ENCODE measurements around the gene RMND1. TPM values are rescaled to one million over a fixed set of nuclear protein-coding genes. Genes with fewer than 3 reads are reported as not detected.
"Not testable (repeated sequence)": the region's sequence is repeated elsewhere in the genome, so short reads cannot be mapped to it uniquely, and the experiment has no call there.

Gene RMND1
- total RNA-seq, 1 donor from 2014 or later = 33.7 TPM

DNA sequence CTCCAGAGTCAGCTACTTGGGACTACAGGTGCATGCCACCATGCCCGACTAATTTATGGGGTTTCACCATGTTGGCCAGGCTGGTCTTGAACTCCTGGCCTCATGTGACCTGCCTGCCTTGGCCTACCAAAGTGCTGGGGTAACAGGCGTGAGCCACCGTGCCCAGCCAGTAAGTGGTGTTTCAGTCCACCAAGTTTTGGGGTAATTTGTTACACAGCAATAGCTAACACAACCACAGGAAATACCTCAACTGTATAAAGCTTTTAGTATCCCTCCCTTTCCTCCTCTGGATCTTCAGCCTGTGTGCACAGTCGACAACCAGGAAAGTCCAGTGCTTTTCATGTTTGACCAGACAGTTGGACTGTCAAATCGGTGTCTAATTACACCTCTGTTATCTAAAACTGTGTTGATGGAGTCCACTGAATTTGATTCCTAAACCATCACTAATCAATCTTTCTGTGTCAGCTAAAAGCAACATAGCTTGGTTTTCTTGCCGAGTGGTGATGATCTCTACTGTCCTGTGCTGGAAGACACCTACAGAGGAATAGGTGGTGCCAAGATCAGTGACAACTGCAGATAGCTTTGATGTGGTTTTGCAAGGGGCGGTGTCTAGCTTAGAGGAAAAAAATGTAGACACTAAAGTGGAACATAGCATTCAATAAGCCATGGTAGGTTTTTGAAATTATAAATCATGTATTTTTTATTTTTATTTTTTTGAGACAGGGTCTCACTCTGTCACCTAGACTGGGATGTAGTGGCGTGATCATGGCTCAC, 38.4 kb downstream of the RMND1 start:
- no peak for DNase-seq

DNA sequence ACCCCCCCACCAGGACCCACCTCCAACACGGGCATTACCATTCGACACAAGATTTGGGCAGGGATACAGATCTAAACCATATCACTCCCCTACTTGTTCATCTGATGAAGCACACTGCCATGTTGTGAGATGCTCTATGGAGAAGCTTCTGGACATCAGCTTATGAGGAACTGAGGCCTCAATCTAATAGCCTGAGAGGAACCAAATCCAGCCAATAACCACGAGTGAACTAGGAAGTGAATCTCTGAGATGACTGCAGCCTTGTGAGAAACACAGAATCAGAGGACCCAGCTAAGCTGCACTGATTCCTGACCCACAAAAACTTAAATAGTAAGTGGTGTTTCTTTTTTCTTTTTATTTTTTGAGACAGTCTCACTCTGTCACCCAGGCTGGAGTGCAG, 39.0 kb downstream of the RMND1 start:
- no peak for DNase-seq

- DNase-seq = no peak
Measured at GRCh38 chr6:151409679-151410078, 42.2 kb downstream of the RMND1 start.

GRCh38 chr6:151409260-151409659, 42.7 kb downstream of the RMND1 start:
- no peak for DNase-seq

DNA sequence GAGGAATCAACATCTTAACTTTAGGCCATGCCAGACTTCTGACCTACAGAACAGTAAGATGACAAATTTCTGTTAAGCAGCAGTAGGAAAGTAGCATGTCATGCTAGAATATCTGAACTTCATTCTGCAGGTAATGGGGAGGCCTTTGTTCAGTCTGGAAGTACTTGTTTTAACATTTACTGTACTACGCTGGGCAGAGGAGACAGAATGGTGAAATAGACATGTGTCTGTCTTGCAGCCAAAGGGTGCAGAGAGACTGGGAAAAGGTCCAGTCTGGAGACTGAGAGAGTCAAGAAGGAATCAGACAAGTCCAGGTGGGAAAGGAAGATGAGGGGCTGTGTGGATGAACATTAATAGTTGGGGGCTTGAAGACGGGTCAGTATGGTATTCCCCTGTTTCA, 43.1 kb downstream of the RMND1 start:
- no peak for DNase-seq

GRCh38 chr6:151403919-151404308, 48.0 kb downstream of the RMND1 start:
- no peak for DNase-seq

GRCh38 chr6:151402228-151402627, 49.7 kb downstream of the RMND1 start:
- DNase-seq = no peak

DNA sequence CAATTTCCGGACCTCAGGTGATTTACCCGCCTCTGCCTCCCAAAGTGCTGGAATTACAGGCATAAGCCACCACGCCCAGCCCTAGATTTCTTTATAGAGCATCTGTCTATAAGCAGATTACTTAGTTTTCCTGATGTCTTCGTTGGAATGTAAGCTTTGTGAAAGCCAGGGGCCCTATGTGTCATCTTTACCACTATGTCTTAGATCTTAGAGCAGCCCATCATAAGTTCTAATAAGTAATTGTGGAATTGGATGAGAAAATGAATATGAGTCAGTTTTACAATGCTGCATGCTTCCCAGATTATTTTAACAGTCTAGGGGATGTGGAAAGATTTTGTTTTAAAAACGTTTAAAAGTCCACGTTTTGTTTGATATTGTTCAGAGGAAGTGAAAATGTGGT, 51.5 kb downstream of the RMND1 start:
- no peak for DNase-seq

- DNase-seq = no peak
Measured at GRCh38 chr6:151399679-151400078, 52.2 kb downstream of the RMND1 start.

DNA sequence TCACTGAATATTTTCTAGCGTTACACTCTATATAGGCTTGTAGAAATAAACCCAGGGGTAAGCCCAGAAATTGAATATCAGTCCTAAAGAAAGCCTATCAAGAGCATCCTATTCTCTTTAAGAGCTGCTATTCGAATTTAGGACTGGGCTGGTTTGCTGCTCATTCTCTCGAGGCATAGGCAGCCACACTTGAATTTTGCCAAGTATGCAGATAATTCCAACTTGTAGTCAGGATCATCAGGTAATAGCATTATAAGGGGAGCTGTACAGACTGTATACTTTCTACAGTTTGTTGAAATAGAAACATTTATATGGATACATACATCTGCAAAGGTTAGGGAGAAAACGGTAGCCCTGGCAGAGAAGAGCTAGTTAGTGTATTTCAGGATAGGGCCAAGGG, 58.5 kb downstream of the RMND1 start:
- no peak for DNase-seq

DNA sequence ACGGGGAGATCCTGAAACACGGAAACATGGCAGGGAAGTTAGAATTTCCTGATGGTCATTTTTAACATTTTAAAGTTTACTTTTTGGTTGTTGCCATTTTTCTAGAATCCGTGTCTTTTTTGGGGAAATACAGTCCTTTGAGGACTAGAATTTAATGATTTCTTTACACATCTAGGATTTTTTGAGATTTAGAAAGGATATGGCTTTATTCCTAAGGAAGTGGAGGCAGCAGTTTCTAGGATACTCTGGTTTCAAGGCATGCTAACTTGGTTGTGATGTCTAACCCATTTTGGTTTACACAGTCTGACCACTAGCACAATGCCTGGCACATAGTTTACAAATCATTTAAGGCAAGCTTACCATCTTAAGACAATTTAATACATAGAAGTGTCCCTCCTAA, 59.5 kb downstream of the RMND1 start:
- DNase-seq = no peak

GRCh38 chr6:151391471-151392413, 60.2 kb downstream of the RMND1 start, which contains the start of gene ZBTB2:
Gene ZBTB2, minus strand, starts transcription at chr6:151391559. Its CDS starts 17,922 bp downstream, at chr6:151373637.
- peak; percentile 63 for DNase-seq

DNA sequence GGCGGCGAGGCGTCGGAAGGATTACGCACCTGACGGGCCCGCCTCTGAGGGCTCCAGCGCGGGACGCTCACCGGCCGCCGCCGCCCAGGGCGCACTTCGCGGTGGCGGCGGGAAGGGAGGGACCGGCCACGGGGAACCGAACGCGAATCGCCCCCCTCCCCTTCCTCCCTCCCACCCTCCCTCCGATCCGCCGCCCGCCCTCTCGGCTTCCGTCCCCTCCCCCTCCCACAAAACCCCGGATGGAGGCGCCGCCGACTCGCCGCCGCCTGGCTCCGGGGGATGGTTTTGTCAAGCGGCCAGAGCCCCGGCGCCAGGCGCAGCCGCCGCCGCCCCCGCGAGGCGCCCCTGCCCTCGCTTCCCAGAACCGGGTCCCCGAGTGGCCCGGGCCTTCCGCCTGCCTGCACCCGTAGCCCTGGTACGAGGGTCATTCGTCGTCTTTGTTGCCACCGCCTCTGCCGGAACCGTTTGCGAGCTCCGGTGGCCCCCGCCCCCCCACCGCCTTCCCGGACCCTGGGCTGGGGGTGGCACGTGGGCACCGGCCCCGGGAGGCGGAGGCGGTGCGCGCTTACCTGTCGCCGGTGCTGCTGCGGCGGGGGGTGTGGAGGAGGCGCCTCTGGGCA, 61.0 kb downstream of the RMND1 start:
- peak; percentile 68 for DNase-seq

DNA sequence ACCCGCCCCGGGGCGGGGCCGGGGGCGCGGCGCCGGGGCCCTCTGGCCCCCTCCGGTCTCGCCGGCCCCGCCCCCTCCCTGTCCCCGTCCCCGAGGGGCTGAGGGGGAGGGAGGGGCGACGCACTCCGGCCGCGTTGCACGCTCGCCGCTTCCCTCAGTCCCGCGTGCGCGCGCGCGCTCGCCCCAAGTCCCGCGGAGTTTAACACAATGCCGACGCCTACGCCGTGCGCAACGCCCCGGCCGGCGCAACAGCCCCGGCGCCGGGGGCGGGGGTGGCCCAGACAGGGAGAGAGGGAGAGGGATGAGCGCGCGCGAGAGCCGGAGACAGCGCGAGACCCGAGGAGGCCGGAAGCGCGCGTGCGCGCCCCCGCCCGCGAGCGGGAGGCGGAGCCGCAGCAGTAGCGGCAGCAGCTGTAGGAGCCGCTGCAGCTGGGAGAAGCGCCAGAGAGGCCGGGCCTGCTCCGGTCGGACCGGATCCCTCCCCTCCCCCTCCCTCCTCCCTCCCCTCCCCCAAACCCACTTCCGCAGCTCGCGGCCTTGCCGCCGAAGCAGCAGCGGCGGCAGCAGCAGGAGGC, 61.6 kb downstream of the RMND1 start:
- peak; percentile 97 for DNase-seq

- DNase-seq = peak; percentile 62
Measured at GRCh38 chr6:151389618-151390275, 62.2 kb downstream of the RMND1 start.

DNA sequence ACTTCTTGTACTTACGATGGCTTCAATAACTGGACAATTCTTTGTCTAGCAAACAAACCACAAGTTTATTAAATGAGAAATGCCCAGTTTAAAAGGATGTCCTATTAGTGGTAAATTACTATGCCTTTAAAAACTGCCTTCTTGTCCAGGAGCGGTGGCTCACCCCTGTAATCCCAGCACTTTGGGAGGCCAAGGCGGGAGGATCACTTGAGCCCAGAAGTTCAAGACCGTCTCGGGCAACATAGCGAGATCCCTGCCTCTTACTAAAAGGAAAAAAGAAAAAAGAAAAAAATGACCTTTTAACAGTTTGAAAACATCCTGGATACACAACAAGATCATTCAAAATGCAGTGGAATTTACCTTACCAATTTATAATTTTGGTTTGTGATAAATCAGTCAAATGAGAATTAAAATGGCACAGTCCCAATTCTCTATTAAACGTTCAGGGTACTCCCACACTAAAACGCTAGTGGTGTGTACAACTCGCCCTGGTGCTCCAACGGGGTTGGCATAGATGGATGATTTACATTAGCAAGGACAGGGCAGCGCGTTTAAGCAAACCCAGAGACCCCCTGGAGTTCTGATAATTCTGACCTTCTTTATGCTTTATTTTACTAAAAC, 62.8 kb downstream of the RMND1 start:
- DNase-seq = no peak

GRCh38 chr6:151388236-151388635, 63.7 kb downstream of the RMND1 start:
- no peak for DNase-seq

- DNase-seq = no peak
Measured at GRCh38 chr6:151387175-151387970, 64.6 kb downstream of the RMND1 start.

GRCh38 chr6:151385177-151385576, 66.7 kb downstream of the RMND1 start:
- no peak for DNase-seq

DNA sequence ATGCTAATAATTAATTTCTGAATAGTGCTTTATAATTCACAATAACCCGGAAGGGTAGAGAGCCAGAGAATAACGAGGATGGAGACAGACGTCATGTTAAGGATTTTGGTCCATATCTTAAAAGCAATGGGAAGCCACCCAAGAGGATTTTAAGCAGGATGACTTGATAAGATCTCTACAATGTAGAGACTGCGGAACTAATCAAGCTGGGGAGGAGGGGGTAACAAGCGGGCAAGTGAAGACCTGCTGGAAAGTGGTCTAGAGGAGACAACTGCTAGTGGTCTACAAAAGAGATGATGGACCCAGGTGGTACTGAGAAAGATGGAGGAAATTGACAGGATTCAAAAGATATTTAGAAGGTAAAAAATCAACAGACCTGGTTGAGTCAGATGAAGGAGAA, 67.8 kb downstream of the RMND1 start:
- DNase-seq = no peak

GRCh38 chr6:151382631-151383030, 69.3 kb downstream of the RMND1 start:
- DNase-seq = not testable (repeated sequence)

Data from occipital lobe (tissue), 2 donors.